Choroid plexus epithelial cell (primary cell): ENCODE results near the gene ZP1.

Experiments
- DNase-seq: peaks from one replicate; pipeline ENCODE4 v3.0.0-alpha.2; 2010; ENCODE audit warnings: low read depth
- H3K4me3 ChIP-seq: 2 replicates; pipeline ENCODE4 v1.5.1; 2011; ENCODE audit warnings: low read depth, mild to moderate bottlenecking, control low read depth, low read length, moderate library complexity
- TF ChIP-seq, protein P1 (sequence below): conservative IDR thresholded peaks from 2 replicates; pipeline ENCODE4 v1.5.1; 2011; ENCODE audit warnings: low read depth, mild to moderate bottlenecking, control low read depth, inconsistent platforms, low read length, moderate library complexity

ZP1 gene

DNA sequence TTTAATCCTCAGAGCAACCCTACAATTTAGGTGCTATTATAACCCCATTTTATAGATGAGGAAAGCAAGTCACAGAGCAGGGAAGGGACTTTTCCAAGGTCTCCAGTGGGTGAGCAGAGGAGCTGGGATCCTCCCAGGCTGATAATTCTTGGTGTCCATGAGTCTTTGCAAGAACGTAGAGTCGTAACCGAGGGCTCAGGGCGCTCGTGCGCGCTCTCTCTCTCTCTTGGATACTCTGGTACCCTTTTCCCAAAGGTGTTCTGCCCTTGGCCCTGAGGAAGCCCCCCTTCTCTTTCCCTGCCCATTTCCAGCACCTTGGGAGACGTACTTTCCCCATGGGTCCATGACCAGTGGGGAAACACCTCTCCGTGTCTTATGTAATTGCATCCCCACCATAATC lies 5.2 kb upstream of the ZP1 start:
- TF ChIP-seq, protein P1, sequence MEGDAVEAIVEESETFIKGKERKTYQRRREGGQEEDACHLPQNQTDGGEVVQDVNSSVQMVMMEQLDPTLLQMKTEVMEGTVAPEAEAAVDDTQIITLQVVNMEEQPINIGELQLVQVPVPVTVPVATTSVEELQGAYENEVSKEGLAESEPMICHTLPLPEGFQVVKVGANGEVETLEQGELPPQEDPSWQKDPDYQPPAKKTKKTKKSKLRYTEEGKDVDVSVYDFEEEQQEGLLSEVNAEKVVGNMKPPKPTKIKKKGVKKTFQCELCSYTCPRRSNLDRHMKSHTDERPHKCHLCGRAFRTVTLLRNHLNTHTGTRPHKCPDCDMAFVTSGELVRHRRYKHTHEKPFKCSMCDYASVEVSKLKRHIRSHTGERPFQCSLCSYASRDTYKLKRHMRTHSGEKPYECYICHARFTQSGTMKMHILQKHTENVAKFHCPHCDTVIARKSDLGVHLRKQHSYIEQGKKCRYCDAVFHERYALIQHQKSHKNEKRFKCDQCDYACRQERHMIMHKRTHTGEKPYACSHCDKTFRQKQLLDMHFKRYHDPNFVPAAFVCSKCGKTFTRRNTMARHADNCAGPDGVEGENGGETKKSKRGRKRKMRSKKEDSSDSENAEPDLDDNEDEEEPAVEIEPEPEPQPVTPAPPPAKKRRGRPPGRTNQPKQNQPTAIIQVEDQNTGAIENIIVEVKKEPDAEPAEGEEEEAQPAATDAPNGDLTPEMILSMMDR, result no peak
- DNase-seq, result no peak
- no peak overlapping the region for H3K4me3 ChIP-seq

DNA sequence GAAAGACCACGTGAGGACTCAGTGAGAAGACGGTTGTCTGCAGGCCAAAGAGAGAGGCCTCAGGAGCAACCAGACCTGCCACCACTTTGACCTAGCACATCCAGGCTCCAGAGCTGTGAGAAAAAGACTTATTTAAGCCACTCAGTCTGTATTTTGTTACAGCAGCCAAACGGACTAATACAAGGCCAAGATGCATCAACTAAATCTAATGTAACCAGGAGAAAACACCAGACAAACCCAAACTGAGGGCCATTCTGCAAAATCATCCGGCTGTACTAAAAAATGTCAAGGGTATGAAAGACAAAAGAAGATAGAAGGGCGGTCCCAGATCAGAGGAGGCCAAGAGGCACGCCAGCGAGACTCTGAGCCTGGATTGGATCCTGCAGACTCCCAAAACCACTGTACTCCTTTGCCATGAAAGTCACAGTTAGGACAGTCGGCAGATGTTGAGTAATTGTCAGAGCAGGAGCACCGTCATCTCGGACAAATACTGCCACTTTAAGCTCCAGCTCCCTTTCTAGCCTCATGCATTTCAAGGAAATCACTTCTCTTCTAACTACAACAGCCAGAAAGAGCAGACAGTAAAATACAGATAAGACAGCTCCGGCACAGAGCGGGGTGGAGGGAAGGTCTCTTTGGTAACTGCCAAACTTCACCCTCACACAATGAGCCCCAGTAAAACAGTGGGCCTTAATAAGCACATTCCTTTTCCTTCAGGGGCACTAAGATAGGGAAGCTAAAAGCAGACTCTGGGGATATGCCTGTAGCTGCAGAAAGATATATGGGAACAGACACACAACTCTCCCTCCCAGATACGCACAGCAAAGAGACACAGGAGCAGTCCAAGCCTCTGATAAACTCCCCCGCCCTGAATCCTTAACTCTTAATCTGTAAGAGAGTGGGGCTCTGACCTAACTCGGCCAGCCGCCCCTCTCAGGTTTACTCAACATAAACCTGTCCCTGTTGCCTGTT lies 3.5 kb upstream of the ZP1 start:
- DNase-seq, result no peak
- no peak overlapping the region for H3K4me3 ChIP-seq
- TF ChIP-seq, protein P1, result no peak

DNA sequence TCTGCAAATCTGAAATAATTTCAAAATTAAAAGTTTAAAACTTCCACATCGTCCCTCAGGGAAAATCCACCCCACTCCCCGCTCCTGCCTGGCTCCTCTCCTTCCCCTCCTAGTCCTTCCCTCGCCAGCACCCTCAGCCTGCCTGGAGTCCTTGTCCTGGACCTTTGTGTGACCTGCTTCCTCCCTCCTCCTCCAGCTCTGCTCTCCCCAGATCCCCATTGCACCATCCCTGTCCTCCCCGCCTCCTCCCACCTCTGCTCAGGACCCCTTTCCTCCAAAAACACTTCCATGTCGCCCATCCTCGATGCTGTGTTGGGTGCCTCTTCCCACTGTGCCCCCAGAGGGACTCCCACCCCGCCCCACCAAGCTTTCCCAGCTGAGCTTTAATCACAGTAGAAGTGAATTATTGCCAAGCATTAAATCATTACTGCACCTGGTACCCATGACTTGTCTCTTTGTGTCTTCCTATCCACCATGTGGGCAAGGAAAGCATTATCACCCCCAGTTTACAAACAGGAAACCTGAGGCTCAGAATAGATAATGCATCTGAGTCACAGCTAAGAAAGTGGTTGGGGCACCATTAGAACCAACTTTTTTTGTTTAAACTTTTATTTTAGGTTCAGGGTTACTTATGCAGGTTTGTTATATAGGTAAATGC lies 2.4 kb upstream of the ZP1 start:
- no peak overlapping the region for H3K4me3 ChIP-seq
- no peak for DNase-seq
- TF ChIP-seq, protein P1, result no peak

DNA sequence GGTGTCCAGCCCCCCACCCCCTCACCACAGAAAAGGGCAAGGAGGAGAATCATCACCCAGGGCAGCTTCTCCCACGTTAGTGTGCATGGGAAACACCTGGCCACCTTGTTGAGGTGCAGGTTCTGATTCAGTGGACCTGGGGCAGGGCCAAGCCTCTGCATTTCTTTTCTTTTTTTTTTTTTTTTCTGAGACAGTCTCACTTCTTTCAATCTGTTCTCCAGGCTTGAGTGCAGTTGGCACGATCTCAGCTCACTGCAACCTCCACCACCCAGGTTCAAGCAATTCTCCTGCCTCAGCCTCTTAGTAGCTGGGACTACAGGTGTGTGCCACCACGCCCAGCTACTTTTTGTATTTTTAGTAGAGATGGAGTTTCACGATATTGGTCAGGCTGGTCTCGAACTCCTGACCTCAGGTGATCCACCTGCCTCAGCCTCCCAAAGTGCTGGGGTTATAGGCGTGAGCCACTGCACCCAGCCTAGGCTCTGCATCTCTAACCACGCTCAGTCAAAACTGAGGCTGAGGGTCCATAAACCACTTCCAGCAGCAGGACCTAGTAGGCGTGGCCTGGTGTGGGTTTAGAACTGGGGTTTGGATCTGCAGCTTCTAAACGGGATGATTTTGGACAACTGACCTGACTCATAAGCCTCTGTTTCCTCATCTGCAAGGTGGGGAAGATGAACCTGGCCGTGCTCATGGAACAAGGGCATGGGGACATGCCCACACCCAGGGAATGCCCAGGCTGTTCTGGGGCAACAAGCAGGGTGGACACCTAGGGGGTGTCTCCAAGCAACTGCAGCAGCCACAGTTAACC lies 734 bp downstream of the ZP1 start:
- TF ChIP-seq, protein P1, result no peak
- no peak for DNase-seq
- H3K4me3 ChIP-seq, result no peak overlapping the region

DNA sequence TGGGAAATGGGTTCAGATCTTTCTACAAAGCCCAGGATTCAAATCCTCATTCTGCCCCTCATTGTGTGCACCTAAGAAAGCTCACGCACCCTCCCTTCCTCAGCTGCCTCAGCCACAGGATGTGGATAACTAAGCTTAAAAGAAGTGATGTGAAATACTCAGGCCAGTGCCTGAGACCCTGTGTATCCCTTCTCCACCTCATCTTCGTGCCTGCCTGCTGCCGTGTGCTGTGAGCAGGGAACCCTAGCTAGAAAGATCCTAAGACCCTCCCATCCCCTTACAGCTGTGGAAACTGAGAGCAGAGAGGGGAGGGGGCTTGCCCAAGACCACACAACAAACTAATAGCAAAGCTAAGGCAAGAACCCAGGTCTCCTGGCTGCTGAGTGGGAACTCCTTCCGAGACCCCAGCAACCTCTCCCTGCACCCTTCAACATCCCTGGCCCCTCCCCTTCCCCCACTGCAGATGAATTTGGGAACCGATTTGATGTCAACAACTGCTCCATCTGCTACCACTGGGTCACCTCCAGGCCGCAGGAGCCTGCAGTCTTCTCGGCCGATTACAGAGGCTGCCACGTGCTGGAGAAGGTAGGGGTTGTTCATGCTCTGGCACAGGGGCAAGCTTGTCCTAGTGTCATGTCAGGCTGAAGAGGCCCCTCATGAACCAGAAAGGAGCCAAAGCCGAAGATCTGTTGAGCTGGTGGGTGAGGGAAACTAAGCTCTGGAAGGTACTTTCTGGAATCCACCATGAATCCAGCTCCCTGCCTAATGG lies 1.5 kb downstream of the ZP1 start:
- TF ChIP-seq, protein P1, result no peak
- DNase-seq, result no peak
- H3K4me3 ChIP-seq, result no peak overlapping the region

DNA sequence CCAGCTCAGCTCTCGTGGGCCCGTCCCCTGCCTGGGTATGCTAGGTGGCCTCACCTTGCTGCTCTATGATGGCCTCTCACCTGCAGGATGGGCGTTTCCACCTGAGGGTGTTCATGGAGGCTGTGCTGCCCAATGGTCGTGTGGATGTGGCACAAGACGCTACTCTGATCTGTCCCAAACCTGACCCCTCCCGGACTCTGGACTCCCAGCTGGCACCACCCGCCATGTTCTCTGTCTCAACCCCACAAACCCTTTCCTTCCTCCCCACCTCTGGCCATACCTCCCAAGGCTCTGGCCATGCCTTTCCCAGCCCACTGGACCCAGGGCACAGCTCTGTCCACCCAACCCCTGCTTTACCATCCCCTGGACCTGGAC lies 2.1 kb downstream of the ZP1 start:
- TF ChIP-seq, protein P1, result no peak
- no peak overlapping the region for H3K4me3 ChIP-seq
- DNase-seq, result no peak
